HuH-7.5 (cell line): ENCODE data around the gene LRRC31.

Experiments used
- DNase-seq: peaks from one replicate; pipeline ENCODE4 v3.0.0; 2011; ENCODE audit warnings: low spot score

The LRRC31 gene

GRCh38 chr3:169813278-169813677, 56.5 kb downstream of the LRRC31 start:
- no peak for DNase-seq

- no peak for DNase-seq
Measured at GRCh38 chr3:169812332-169813235, 57.2 kb downstream of the LRRC31 start, which contains the start of the genes LRRC34 and LRRIQ4. TSS of gene LRRC34 (minus strand) at chr3:169812904. CDS start at chr3:169812548, 356 bp downstream. TSS of gene LRRIQ4 (plus strand) at chr3:169812870. CDS start at chr3:169821922, 9,052 bp downstream.

GRCh38 chr3:169811631-169812331, 58.0 kb downstream of the LRRC31 start:
- no peak for DNase-seq

GRCh38 chr3:169809230-169809795, 60.4 kb downstream of the LRRC31 start:
- DNase-seq: no peak

GRCh38 chr3:169804681-169805080, 65.1 kb downstream of the LRRC31 start:
- DNase-seq: no peak

GRCh38 chr3:169792359-169792758, 77.4 kb downstream of the LRRC31 start:
- no peak for DNase-seq

- no peak for DNase-seq
Measured at GRCh38 chr3:169790687-169791429, 78.9 kb downstream of the LRRC31 start.

GRCh38 chr3:169790219-169790618, 79.5 kb downstream of the LRRC31 start:
- DNase-seq: no peak
